ENCODE measurements around the gene RHBDL2.

DNA sequence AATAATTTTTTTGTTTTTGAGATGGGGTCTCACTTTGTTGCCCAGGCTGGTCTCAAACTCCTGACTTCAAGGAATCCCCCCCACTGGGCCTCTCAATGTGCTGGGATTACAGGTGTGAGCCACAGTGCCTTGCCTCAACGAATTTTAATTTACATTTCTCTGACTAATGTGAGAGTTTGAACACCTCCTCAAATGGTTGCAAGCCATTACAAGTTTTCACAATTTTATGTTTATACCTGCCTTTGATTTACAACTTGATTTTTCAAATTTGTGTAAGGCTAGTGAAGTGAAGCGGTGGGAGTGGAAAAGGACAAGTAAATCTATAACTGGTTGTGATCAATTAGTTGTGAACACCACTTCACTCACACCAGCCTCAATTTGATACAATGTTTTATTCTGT, 8.9 kb upstream of the RHBDL2 start:
- TF ChIP-seq, protein P1, sequence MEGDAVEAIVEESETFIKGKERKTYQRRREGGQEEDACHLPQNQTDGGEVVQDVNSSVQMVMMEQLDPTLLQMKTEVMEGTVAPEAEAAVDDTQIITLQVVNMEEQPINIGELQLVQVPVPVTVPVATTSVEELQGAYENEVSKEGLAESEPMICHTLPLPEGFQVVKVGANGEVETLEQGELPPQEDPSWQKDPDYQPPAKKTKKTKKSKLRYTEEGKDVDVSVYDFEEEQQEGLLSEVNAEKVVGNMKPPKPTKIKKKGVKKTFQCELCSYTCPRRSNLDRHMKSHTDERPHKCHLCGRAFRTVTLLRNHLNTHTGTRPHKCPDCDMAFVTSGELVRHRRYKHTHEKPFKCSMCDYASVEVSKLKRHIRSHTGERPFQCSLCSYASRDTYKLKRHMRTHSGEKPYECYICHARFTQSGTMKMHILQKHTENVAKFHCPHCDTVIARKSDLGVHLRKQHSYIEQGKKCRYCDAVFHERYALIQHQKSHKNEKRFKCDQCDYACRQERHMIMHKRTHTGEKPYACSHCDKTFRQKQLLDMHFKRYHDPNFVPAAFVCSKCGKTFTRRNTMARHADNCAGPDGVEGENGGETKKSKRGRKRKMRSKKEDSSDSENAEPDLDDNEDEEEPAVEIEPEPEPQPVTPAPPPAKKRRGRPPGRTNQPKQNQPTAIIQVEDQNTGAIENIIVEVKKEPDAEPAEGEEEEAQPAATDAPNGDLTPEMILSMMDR (IDR thresholded peaks at IDR 0.05; ENCODE audit: low read length): no peak
- no peak for TF ChIP-seq EZH2 (IDR thresholded peaks at IDR 0.05; ENCODE audit: borderline replicate concordance, low read length)
